HG03457 (cell line): Measurements from ENCODE around the gene RAB3C.
"Not testable (repeated sequence)": the region's sequence is repeated elsewhere in the genome, so short reads cannot be mapped to it uniquely, and the experiment has no call there.

Experiments used
- ATAC-seq: cut with Tn5 transposase; IDR thresholded peaks from one replicate; pipeline ENCODE4 v1.9.1; 2021; ENCODE audit warnings: moderate number of reproducible peaks; ENCODE audit not compliant: unreplicated experiment

The RAB3C gene

GRCh38 chr5:58674070-58674469, 91.2 kb downstream of the RAB3C start:
- no peak for ATAC-seq

DNA sequence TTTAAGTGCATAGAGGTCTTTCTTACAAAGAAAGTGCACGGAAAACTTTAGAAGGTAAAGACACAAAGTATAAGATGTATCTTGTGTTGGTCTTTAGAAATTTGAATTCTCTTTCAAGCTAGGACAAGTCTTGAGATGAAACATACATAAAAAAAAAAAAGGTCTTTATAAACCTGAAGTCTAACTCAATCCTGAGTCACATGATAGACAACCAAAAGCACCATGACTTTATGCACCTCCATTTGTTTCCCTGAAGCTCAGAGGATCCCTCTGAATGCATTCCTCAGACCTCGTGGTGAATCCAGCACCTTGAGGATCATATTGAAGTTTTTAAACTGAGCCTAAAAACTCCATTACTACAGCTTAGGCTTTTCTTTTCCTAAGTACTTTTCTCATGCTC, 91.8 kb downstream of the RAB3C start:
- no peak for ATAC-seq

DNA sequence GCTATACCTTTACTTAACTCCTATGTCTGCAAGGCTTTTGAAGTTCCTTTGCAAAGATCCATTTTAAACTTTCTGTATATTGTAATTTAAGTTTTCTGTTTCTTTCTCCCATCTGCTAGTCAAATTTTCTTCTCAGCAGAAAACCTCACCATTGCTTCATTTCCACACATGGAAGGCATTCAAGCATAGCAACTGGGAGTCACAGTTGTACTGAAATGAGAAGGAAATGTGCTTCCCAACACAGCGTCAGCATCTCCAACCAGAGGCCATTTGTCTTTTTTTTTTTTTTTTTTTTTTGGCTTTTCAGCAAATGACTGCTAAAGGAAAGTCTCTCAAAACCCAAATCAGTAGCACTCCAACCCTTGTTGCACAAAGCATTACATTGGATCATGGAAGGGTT, 92.5 kb downstream of the RAB3C start:
- no peak for ATAC-seq

- no peak for ATAC-seq
These were observed 94.8 kb downstream of the RAB3C start for GRCh38 chr5:58677650-58678049.

DNA sequence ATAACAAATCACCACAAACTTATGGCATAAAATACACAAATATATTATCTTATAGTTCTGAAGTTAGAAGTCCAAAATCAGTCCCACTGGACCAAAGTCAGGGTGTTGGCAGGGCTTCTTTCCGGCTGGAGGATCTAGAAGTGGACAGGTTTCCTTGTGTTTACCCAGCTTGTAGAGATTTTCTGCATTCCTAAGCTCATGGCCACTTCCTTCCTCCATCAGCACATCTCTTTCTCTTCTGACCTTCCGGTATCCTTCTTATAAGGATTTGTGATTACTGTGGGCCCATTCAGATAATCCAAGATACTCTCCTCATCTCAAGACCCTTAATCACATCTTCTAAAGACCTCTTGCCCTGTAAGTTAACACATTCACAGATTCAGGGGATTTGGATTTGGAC, 97.6 kb downstream of the RAB3C start:
- no peak for ATAC-seq

GRCh38 chr5:58681943-58682342, 99.1 kb downstream of the RAB3C start:
- no peak for ATAC-seq

DNA sequence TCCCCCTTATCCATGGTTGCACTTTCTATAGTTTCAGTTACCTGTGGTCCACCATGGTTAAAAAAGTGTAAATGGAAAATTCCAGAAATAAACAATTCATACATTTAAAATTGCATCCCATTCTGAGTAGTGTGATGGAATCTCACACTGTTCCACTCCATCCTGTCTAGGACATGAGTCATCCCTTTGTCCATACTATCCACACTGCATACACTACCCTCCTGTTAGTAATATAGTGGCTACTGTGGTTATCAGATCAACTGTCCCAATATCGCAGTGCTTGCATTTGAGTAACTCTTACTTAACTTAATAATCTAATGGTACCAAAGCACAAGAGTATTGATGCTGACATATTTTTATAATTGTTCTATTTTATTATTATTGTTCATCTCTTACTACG, 100.7 kb downstream of the RAB3C start:
- ATAC-seq = no peak

DNA sequence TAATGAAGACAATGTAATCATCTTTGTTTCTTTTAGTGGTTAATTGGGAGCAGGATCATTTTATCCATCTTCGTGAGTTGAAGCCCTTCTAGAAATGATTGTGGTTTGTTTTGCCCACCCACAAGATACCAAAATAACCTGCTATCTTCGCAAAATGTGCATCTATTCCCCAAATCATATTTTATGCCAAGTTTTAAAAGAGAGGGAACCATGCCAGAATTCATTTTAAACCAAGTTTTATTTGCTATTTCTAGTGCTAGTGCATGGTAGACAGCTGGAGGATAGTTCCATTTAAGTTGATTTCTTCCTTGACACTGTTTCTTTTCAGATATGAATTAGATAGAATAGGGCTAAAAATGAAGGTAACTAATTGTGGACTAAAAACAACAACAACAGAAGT, 104.2 kb downstream of the RAB3C start:
- ATAC-seq = no peak

GRCh38 chr5:58687595-58687994, 104.7 kb downstream of the RAB3C start:
- ATAC-seq = no peak

DNA sequence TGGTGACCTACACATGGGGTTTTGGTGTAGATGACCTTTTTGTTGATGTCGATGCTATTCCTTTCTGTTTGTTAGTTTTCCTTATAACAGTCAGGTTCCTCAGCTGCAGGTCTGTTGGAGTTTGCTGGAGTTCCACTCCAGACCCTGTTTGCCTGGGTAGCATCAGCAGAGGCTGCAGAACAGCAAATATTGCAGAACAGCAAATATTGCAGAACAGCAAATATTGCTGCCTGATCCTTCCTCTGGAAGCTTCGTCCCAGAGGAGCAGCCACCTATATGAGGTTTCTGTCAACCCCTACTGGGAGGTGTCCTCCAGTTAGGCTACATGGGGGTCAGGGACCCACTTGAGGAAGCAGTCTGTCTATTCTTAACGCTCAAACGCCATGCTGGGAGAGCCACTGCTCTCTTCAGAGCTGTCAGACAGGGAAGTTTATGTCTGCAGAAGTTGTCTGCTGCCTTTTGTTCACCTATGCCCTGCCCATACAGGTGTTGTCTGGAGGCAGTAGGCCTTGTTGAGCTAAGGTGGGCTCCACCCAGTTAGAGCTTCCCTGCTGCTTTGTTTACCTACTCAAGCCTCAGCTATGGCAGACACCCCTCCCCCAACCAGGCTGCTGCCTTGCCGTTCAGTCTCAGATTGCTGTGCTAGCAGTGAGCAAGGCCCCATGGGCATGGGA, 116.3 kb downstream of the RAB3C start:
- ATAC-seq = not testable (repeated sequence)

DNA sequence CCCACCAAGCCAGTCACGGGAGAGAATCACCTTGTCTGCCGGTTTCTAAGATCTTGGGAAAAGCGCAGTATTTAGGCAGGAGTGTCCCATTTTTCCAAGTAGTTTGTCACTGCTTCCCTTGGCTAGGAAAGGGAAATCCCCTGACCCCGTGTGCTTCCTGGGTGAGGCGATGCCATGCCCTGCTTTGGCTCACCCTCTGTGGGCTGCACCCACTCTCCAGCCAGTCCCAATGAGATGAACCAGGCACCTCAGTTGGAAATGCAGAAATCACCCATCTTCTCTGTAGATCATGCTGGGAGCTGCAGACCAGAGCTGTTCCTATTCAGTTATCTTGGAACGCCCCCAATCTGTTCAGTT, 116.9 kb downstream of the RAB3C start:
- no peak for ATAC-seq

DNA sequence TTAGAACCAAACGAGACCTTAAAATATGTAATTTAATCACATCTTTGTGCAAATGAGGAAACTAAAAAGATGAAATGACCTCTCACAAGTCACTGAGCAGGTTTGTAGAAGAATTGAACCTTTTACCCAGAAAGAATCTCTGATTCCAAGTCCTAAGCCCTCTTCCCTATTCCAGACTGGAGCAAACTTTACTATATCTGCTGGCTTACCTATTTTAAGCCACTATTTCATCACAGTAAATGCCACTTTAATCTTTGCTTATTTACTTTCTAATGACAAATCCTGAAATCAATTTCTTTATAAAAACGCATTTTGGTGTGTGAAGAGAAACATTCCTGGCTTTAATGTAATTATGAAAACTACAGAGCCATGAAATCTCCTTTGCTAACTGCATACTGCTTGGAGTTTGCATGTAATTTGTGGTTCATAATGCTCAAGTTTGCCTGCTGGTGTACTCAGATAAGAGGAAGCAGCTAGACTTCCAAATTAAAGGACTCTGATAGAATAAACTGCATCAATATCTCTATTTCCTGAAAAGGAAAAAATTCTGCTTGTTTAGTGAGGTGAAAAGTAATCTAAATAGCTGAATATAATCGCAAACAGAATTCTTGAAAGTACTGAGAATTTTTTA, 121.2 kb downstream of the RAB3C start:
- ATAC-seq = no peak

DNA sequence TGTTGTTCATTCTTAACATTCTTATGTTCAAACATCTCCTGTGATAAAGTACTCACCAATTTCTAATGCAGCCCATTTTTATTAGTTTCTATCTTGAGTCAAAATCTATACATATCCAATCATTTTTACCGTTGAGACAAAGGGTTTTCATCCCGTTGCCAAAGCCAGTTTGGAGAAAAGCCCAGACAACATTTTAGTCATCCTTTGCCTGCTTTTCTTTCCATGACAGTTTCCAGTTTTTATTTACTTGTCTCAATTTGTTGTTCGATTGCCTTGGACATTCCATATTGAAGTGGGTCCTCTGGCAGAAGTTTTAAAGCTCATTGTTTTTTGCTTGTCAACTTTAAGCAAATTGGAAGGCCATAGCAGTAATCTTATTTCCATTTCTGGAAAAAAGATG, 123.9 kb downstream of the RAB3C start:
- no peak for ATAC-seq

GRCh38 chr5:58708456-58708855, 125.6 kb downstream of the RAB3C start:
- ATAC-seq = no peak

DNA sequence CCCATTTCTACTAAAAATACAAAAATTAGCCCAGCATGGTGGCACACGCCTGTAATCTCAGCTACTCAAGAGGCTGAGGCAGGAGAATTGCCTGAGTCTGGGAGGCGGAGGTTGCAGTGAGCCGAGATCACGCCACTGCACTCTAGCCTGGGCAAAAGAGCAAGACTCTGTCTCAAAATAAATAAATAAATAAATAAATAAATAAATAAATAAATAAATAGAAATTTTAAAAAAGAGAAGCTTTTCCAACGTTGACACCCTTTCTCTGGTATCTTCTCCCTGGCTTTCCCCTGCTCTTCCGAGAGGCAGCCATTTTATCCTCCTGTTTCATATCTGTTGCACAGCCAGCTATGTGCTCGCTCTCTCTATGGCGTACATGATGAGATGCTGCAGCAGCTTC, 127.5 kb downstream of the RAB3C start:
- ATAC-seq = not testable (repeated sequence)

DNA sequence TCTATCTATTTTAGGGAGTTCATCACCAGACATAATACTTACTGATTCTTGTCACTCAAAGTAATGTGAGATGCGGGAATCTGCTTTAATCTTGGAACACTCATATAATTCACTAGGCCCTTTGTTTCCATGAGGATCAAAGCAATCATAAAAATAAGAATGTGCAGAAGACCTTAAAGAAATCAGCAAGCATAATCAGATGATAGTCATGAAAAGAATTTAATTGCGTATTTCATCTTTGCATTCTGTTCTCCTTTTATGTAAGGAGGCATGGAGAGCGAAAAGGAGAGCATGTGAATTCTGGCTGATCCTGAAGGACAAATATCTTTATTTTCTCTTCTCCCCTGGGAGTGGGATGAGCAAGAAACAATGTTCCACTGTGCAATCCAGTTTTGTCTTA, 128.0 kb downstream of the RAB3C start:
- no peak for ATAC-seq

DNA sequence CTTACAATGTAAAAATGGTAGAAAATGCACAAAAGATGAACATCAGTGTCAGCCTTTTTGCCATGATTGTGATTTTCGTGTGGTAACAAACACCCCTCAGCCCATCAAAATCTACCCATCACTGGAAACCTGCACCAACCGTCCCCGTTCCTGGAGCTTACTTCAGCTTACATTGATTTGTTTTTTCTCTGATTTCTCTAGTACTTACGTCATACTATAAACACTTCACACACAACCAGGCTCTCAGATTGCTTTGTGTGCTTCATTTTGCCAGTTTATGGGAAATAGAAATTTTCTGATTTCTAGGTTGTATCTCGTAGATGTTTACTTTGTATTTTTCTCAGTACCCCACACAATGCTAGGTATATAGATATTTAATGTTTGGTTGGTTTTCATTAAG, 129.1 kb downstream of the RAB3C start:
- ATAC-seq = no peak

GRCh38 chr5:58714046-58714445, 131.2 kb downstream of the RAB3C start:
- ATAC-seq = no peak

DNA sequence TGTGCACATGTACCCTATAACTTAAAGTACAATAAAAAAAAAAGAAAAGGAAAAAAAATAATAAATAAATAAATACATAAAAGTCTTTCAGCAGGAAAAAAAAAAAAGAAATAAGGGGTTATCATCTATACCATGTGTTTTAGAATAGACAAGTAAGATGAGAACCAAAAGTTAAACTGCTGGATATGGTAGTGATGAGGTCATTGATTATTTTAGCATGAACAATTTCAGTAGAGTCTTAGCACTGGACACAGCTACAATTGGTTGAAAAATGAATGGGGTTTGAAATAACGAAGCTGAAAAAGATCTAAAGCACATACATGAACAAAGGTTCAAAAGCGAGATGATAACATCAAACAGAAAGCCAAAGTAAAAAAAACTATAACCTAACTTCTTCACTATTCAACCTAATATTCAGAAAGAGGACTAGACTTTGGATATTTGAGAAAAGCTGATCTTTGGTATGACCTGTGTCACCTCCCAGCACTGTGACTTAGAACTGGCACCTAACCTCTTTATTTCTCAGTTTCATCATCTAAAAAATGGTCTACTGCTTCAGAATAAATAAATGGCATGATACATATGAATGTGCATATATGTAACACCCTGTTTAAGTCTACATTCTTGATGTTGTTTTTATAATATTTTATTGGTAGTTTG, 133.3 kb downstream of the RAB3C start:
- ATAC-seq = no peak

DNA sequence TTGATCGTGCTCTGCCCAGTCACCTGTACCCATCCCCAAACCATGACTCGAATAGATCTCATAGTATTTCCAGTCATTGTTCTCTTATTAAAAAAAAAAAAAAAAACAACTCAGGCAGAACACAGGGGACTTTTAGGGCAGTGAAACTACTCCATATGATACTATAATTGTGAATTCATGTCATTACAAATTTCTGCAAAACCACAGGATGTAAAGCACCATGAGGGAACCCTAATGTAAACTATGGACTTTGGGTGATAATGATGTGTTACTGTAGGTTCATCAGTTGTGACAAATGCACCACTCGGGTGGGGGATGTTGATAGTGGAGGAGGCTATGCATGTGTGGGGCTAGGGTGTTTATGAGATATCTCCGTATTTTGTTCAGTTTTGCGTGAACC, 133.8 kb downstream of the RAB3C start:
- ATAC-seq = no peak

DNA sequence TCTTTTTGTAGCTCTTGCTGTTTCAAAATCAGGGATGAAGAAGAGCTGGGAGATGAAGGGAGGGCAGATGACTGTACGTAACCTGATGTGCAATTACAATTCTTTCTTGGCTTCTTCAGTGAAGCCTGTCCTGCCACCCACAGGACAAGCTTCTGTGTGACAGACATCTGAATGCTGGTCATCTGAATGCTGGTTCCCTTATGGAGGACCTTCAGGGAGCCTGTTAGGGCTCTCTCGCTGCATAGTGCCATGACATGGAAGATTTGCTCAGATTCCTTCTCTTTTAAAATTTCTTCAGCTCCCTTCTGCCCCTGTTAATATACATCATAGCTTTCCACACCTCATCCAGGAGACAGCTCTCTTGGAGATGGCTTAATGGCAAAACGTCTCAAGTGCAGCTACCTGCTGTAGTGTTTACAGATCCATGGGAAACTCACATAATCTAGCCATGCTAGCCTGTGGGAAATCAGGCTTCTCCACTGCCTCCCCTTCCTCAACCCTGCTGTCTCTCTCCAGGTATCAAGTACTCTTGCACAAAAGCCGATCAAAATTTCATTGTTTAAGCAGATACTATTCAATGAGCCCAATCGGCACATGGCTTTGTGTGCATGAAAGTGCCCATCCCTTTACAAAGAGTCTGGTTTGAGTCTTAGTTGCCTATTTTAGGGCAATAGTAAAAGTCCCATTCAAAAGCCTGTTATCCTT, 134.6 kb downstream of the RAB3C start:
- no peak for ATAC-seq
